HG03342 (cell line): ENCODE results near the gene MYH9.

ENCODE experiments used
- ATAC-seq: cut with Tn5 transposase; IDR thresholded peaks from one replicate; pipeline ENCODE4 v1.9.1; 2021; ENCODE audit warnings: mild to moderate bottlenecking, moderate library complexity; ENCODE audit not compliant: unreplicated experiment

The MYH9 gene

GRCh38 chr22:36386900-36387708 is 663 bp downstream of the MYH9 start:
- ATAC-seq: peak; percentile 18

- peak; percentile 16 for ATAC-seq
These were observed 1.3 kb downstream of the MYH9 start for GRCh38 chr22:36386351-36386899.

GRCh38 chr22:36385491-36386350 is 2.0 kb downstream of the MYH9 start:
- ATAC-seq: no peak

GRCh38 chr22:36384766-36385481 is 2.8 kb downstream of the MYH9 start:
- ATAC-seq: no peak

GRCh38 chr22:36383110-36383581 is 4.6 kb downstream of the MYH9 start:
- ATAC-seq: no peak

- ATAC-seq: no peak
These were observed 6.1 kb downstream of the MYH9 start for GRCh38 chr22:36381513-36382128.

- no peak for ATAC-seq
These were observed 8.0 kb downstream of the MYH9 start for GRCh38 chr22:36379593-36380361.

GRCh38 chr22:36378869-36379217 is 8.9 kb downstream of the MYH9 start:
- no peak for ATAC-seq

GRCh38 chr22:36378080-36378868 is 9.5 kb downstream of the MYH9 start:
- ATAC-seq: no peak

GRCh38 chr22:36377022-36377631 is 10.6 kb downstream of the MYH9 start:
- ATAC-seq: no peak

- no peak for ATAC-seq
These were observed 11.5 kb downstream of the MYH9 start for GRCh38 chr22:36376265-36376664.

GRCh38 chr22:36375071-36375980 is 12.4 kb downstream of the MYH9 start:
- ATAC-seq: no peak

- no peak for ATAC-seq
These were observed 13.2 kb downstream of the MYH9 start for GRCh38 chr22:36374603-36375024.

GRCh38 chr22:36373258-36373579 is 14.5 kb downstream of the MYH9 start:
- ATAC-seq: no peak

- ATAC-seq: no peak
These were observed 15.8 kb downstream of the MYH9 start for GRCh38 chr22:36371920-36372319.

- ATAC-seq: no peak
These were observed 17.6 kb downstream of the MYH9 start for GRCh38 chr22:36369922-36370791.
